Common myeloid progenitor, CD34-positive (primary cell): ENCODE measurements around the gene BCL2L13.

ENCODE experiments used
- CTCF ChIA-PET: fragments of 350-600 bp; sonication (Branson Sonifier 250); formaldehyde crosslinking; loops from one replicate; lab custom pipeline; 2021; ENCODE audit warnings: antibody characterized with exemption; lab: Charles Lee
- POLR2A ChIA-PET: fragments of 350-600 bp; sonication (Branson Sonifier 250); formaldehyde crosslinking; loops from one replicate; lab custom pipeline; 2021; ENCODE audit warnings: antibody characterized with exemption; lab: Charles Lee
- DNase-seq, 3 donors: peaks; one replicate each; pipeline versions ENCODE4 v3.0.0 to v3.0.0-alpha.2; 2013
- H3K27ac ChIP-seq, 2 experiments: 1 replicate in 1 of 2; 2 replicates in 1 of 2; pipeline ENCODE4 v1.7.0; 2013; ENCODE audit warnings: inconsistent platforms in 2 of 2, low read length in 2 of 2, mild to moderate bottlenecking in 2 of 2, low read depth in 1 of 2, moderate library complexity in 1 of 2; ENCODE audit not compliant: severe bottlenecking in 2 of 2, insufficient read depth in 1 of 2, poor library complexity in 1 of 2
- H3K27me3 ChIP-seq, 5 experiments: replicated peaks in 2 of 5; 1 replicate in 3 of 5; 2 replicates in 2 of 5; pipeline versions ENCODE4 v1.6.1 to v1.7.0; 2013; ENCODE audit warnings: low read length in 4 of 5, mild to moderate bottlenecking in 2 of 5, moderate library complexity in 2 of 5, inconsistent platforms in 1 of 5; ENCODE audit not compliant: insufficient read depth in 5 of 5, control insufficient read depth in 4 of 5
- H3K36me3 ChIP-seq, 4 experiments: 1 replicate in 2 of 4; 2 replicates in 2 of 4; pipeline versions ENCODE4 v1.6.1 to v1.7.0; 2013; ENCODE audit warnings: low read length in 3 of 4, control low read depth in 1 of 4, mild to moderate bottlenecking in 1 of 4; ENCODE audit not compliant: control insufficient read depth in 4 of 4, insufficient read depth in 4 of 4
- H3K4me1 ChIP-seq, 4 experiments: 1 replicate in 3 of 4; 2 replicates in 1 of 4; pipeline versions ENCODE4 v1.6.1 to v1.7.1; 2013; ENCODE audit warnings: low read length in 3 of 4, mild to moderate bottlenecking in 3 of 4, control low read depth in 1 of 4, inconsistent platforms in 1 of 4, moderate library complexity in 1 of 4; ENCODE audit not compliant: control insufficient read depth in 4 of 4, insufficient read depth in 4 of 4; ENCODE audit errors: control extremely low read depth in 1 of 4
- H3K4me3 ChIP-seq, 7 experiments: 1 replicate in 4 of 7; 2 replicates in 3 of 7; pipeline versions ENCODE4 v1.5.1 to v1.7.0; 2013; ENCODE audit warnings: mild to moderate bottlenecking in 7 of 7, low read length in 6 of 7, moderate library complexity in 6 of 7, inconsistent platforms in 2 of 7, low read depth in 2 of 7, control low read depth in 1 of 7; ENCODE audit not compliant: insufficient read depth in 4 of 7, control insufficient read depth in 1 of 7; ENCODE audit errors: extremely low read depth in 1 of 7
- H3K9me3 ChIP-seq, 5 experiments: 1 replicate in 4 of 5; 2 replicates in 1 of 5; pipeline versions ENCODE4 v1.6.1 to v1.7.1; 2013; ENCODE audit warnings: low read length in 4 of 5, mild to moderate bottlenecking in 2 of 5, inconsistent platforms in 1 of 5, low read depth in 1 of 5, moderate library complexity in 1 of 5; ENCODE audit not compliant: control insufficient read depth in 4 of 5, insufficient read depth in 2 of 5; ENCODE audit errors: control extremely low read depth in 1 of 5
- WGBS: methylation state at CpG from one replicate; pipeline ENCODE4 v1.1.5; 2013; ENCODE audit not compliant: insufficient coverage; 5-methylcytosine and 5-hydroxymethylcytosine counted together

The BCL2L13 gene

DNA sequence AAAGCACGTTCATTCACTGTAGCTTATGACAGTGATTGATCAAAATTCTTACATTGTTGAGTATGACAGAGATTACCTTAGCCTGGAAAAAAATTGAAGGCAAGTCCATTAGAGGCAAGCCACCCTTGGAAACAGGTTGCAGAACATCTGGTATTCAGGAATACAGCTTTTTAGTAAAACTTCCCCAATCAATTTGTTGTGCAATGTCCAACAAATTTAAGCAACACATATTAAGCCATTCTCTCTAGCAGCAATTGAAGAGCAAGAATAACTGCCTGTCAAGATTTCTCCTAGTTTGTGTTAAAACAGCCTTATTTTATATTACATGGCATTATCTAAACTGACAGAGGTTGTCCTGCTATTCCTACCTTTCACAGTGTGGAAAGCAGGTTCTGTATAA, 37.0 kb downstream of the BCL2L13 start:
- H3K4me1 ChIP-seq, result peaks cover 0 to 9% (median 0%) of the 10 kb centered on the region in 4 experiments
- ChIA-PET POLR2A (no interaction called here), CTCF (interaction anchor here (0.8 to 1.4 kb wide), 3 partner anchors 10 to 67 kb away, joined by 3 read pairs; no protein-coding TSS in a partner anchor)
- no peaks in the 10 kb centered on the region for H3K9me3 ChIP-seq
- peaks cover 0 to 9% (median 2%) of the 10 kb centered on the region in 4 experiments for H3K36me3 ChIP-seq
- H3K27ac ChIP-seq, result no peak overlapping the region
- no peak overlapping the region for H3K4me3 ChIP-seq
- WGBS, result 83% methylated on average over 1 of the region's 1 CpG
- DNase-seq, result no peak
- no peaks in the 10 kb centered on the region for H3K27me3 ChIP-seq

DNA sequence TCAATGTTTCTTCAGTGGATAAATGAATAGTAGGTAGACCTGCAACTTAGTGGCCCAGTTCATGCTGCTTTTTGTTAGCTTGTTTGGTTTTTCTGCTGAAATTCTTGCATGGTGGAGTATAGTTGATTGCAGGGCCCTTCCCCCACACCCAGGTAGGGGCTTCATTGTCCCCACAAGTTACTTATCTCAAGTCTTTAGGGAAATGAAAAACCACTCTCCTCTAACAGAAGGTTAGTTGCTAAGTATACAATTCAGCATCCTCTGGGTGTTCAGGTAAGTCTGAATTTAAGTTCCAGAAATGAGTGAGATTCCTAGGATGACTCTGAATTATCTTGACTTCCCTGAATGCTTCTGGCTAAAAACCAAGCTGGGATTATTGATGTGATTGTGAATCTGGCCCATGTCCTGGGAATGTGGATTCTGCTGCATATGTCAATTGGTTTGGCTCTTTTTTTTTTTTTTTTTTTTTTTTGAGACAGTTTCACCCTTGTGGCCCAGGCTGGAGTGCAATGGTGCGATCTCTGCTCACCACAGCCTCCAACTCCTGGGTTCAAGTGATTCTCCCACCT, 40.3 kb downstream of the BCL2L13 start:
- Histone ChIP-seq H3K27me3 (no peaks in the 10 kb centered on the region), H3K27ac (no peak overlapping the region), H3K9me3 (no peaks in the 10 kb centered on the region), H3K4me1 (peaks cover 0 to 3% (median under 1%) of the 10 kb centered on the region in 4 experiments), H3K4me3 (no peak overlapping the region), H3K36me3 (peaks cover 0 to 12% (median under 1%) of the 10 kb centered on the region in 4 experiments)
- WGBS, result 100% methylated on average over 1 of the region's 1 CpG
- no peak for DNase-seq
- ChIA-PET POLR2A (interaction anchor here (0.6 kb wide), 1 partner anchor 123 kb away, joined by 4 read pairs; no protein-coding TSS in a partner anchor), CTCF (no interaction called here)

DNA sequence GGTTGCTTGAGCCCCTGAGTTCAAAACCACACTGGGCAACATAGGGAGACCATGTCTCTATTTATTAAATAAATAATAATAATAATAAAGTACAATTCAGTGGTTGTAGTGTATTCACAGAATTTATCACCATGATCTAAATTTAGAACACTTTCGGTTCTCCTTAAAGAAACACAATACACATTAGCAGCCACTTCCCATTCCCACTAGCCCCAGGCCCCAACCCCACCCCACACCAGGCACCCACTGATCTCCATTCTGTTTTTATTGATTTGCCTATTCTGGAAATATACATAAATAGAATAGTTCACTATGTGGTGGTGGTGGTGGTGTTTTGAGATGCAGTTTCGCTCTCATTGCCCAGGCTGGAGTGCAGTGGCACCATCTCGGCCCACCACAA, 45.7 kb downstream of the BCL2L13 start:
- H3K4me1 ChIP-seq, result peaks cover 0 to 2% (median 0%) of the 10 kb centered on the region in 4 experiments
- H3K36me3 ChIP-seq, result peaks cover 5 to 19% (median 9%) of the 10 kb centered on the region in 4 experiments
- POLR2A ChIA-PET, result no interaction called here
- DNase-seq, result no peak
- no peaks in the 10 kb centered on the region for H3K9me3 ChIP-seq
- no peaks in the 10 kb centered on the region for H3K27me3 ChIP-seq
- H3K4me3 ChIP-seq, result no peak overlapping the region
- H3K27ac ChIP-seq, result no peak overlapping the region
- CTCF ChIA-PET, result no interaction called here
- no CpG with 5 or more reads among the region's 3 CpGs for WGBS

DNA sequence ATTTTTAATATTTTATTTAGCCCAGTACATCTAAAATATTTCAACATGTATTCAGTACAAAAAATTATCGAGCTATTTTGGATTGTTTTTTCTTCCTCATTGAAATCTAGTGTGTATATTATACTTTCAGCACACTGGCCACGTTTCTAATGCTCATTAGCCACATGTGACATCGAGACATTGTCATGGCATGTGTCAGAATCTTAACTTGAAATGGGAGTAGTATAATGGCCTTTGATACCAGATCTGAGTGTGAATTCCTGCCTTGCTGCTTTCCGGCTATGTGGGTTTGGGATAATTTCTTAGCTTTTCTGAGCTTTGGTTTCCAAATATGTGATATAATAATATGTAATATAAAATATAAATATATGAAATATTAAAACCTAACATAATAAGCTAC, 54.3 kb downstream of the BCL2L13 start:
- no peak overlapping the region for H3K27ac ChIP-seq
- ChIA-PET POLR2A (no interaction called here), CTCF (interaction anchor here (1.3 kb wide), 1 partner anchor 134 kb away, joined by 5 read pairs; no protein-coding TSS in a partner anchor)
- no peaks in the 10 kb centered on the region for H3K27me3 ChIP-seq
- 90% methylated on average over 2 of the region's 4 CpGs for WGBS
- no peaks in the 10 kb centered on the region for H3K4me1 ChIP-seq
- peaks cover 2 to 30% (median 14%) of the 10 kb centered on the region in 4 experiments for H3K36me3 ChIP-seq
- no peak overlapping the region for H3K4me3 ChIP-seq
- H3K9me3 ChIP-seq, result no peaks in the 10 kb centered on the region
- no peak for DNase-seq

DNA sequence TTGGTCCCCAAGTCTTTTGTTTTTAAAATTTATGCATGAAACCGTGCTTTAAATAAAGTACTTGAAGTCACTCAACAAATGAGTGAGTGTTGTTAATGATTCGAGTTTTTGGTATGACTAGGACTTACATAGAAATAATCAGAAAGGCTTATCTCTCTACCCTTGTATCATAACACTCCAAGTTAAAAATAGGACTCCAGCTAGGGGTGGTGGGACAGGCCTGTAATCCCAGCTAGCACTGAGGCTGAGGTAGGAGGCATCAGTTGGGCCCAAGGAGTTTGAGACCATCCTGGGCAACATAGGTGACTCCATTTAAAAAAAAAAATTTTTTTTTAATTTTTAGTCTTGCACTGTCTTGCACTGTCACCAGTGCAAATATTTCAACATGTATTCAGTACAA, 55.6 kb downstream of the BCL2L13 start:
- Histone ChIP-seq H3K36me3 (peaks cover 2 to 25% (median 11%) of the 10 kb centered on the region in 4 experiments), H3K27ac (no peak overlapping the region), H3K4me1 (peaks cover 0 to 7% (median 0%) of the 10 kb centered on the region in 4 experiments), H3K9me3 (no peaks in the 10 kb centered on the region), H3K4me3 (no peak overlapping the region), H3K27me3 (no peaks in the 10 kb centered on the region)
- POLR2A ChIA-PET, result no interaction called here
- WGBS, result 100% methylated on average over 1 of the region's 2 CpGs
- CTCF ChIA-PET, result interaction anchor here (0.6 kb wide), 1 partner anchor 1315 kb away, joined by 3 read pairs; no protein-coding TSS in a partner anchor
- DNase-seq, result no peak

DNA sequence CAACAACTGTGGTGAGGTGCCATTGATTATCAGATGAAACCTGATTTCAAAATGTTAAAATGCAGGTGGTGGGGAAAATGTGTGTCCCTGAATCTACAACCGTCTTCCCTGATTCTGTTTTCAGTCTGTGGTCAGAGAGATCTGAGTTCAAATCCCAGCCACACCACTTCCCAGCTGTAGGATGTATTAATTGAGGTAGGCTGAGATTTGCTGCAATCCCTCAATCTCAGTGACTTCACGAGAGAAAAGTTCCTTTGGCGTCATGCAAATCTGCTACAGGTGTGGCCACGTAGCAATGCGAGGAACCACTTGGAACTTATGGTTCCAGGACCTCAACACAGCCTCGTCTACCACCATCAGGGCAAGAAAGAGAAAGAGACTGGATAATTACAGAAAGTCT, 56.2 kb downstream of the BCL2L13 start:
- WGBS, result 97% methylated on average over 4 of the region's 6 CpGs
- CTCF ChIA-PET, result interaction anchor here (0.6 kb wide), 1 partner anchor 1315 kb away, joined by 3 read pairs; no protein-coding TSS in a partner anchor
- H3K9me3 ChIP-seq, result no peaks in the 10 kb centered on the region
- POLR2A ChIA-PET, result no interaction called here
- peaks cover 2 to 23% (median 10%) of the 10 kb centered on the region in 4 experiments for H3K36me3 ChIP-seq
- H3K27ac ChIP-seq, result no peak overlapping the region
- no peak for DNase-seq
- H3K27me3 ChIP-seq, result no peaks in the 10 kb centered on the region
- H3K4me3 ChIP-seq, result no peak overlapping the region
- H3K4me1 ChIP-seq, result peaks cover 0 to 7% (median 0%) of the 10 kb centered on the region in 4 experiments

DNA sequence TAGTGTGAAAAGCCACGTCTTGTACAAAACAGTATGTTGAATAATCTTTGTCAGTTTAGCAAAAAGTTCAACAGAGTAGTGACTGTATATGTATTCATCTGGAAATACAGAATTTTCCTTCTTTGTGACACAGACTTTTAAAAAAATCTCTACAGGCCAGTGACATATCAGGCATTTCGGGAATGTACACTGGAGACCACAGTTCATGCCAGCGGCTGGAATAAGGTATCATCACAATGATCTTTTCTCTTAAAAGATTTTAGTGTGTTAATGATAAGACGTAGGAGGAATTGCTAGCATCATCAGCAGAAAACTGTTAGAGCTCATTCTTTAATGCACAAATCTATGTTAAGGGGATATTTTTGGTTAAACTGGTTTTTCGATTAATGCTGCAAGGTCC, 57.4 kb downstream of the BCL2L13 start:
- Histone ChIP-seq H3K27ac (no peak overlapping the region), H3K4me3 (no peak overlapping the region), H3K27me3 (no peaks in the 10 kb centered on the region), H3K4me1 (peaks cover 0 to 7% (median 0%) of the 10 kb centered on the region in 4 experiments), H3K36me3 (peaks cover 2 to 21% (median 10%) of the 10 kb centered on the region in 4 experiments), H3K9me3 (no peaks in the 10 kb centered on the region)
- POLR2A ChIA-PET, result no interaction called here
- CTCF ChIA-PET, result interaction anchor here (1.3 kb wide), 1 partner anchor 24 kb away, joined by 3 read pairs; no protein-coding TSS in a partner anchor
- WGBS, result 100% methylated on average over 2 of the region's 5 CpGs
- DNase-seq, result no peak
